GM12878 (cell line): Measurements from ENCODE around the gene ETS1. TPM values are rescaled to one million over a fixed set of nuclear protein-coding genes. Genes with fewer than 3 reads are reported as not detected.

Experiments
- ATAC-seq: fragments of 200-7000 bp; cut with Tn5 transposase; 3 replicates; pipeline ENCODE4 v1.9.1; 2020; ENCODE audit warnings: mild to moderate bottlenecking, moderate library complexity
- BruUV-seq: library from RNA; stranded (reverse); fragments of 400-500 nt; replicated peaks from 2 replicates; lab custom pipeline; 2021; lab: Mats Ljungman, UMichigan
- CTCF ChIA-PET: fragments of 300-600 bp; sonication (Branson Sonifier 250); formaldehyde crosslinking; extraction: SDS; loops from one replicate; lab custom pipeline; 2021; ENCODE audit warnings: inconsistent platforms; lab: Yijun Ruan, JAX
- POLR2A ChIA-PET: fragments of 350-600 bp; formaldehyde crosslinking; extraction: SDS; loops from one replicate; lab custom pipeline; 2021; ENCODE audit warnings: inconsistent platforms; lab: Charles Lee
- RAD21 ChIA-PET: fragments of 300-600 bp; sonication (Branson Sonifier 250); formaldehyde crosslinking; loops from one replicate; lab custom pipeline; 2023; ENCODE audit warnings: antibody characterized with exemption; ENCODE audit not compliant: unreplicated experiment; lab: Charles Lee
- SMC1A ChIA-PET: fragments of 300-600 bp; sonication (Branson Sonifier 250); formaldehyde crosslinking; loops from one replicate; lab custom pipeline; 2023; ENCODE audit not compliant: unreplicated experiment, uncharacterized antibody; lab: Charles Lee
- DNase-seq: peaks from one replicate; pipeline ENCODE4 v3.0.0-alpha.2; 2011; ENCODE audit warnings: low read depth, low spot score
- FAIRE-seq: peaks from 3 replicates; lab custom pipeline; 2011; peaks lifted over from hg19 to GRCh38; lab: Jason Lieb, UNC
- H2AFZ ChIP-seq: 2 replicates; pipeline ENCODE4 v1.6.0; 2011; ENCODE audit warnings: low read depth, low read length, control low read depth; ENCODE audit not compliant: control insufficient read depth
- H3K27ac ChIP-seq: 2 replicates; pipeline ENCODE4 v1.5.1; 2011; ENCODE audit warnings: control low read depth; ENCODE audit not compliant: control insufficient read depth, insufficient read depth
- H3K27me3 ChIP-seq, 2 experiments: replicated peaks in 1 of 2; 2 replicates each; pipeline versions ENCODE4 v1.6.0 to v1.6.1; 2011; ENCODE audit warnings: low read length in 1 of 2; ENCODE audit not compliant: control insufficient read depth in 2 of 2, insufficient read depth in 2 of 2
- H3K36me3 ChIP-seq, 2 experiments: 2 replicates each; pipeline ENCODE4 v1.5.1; 2011; ENCODE audit warnings: low read length in 1 of 2; ENCODE audit not compliant: control insufficient read depth in 2 of 2, insufficient read depth in 2 of 2
- H3K4me1 ChIP-seq: 2 replicates; pipeline ENCODE4 v1.6.1; 2011; ENCODE audit warnings: mild to moderate bottlenecking, low read length, moderate library complexity, mixed read lengths; ENCODE audit not compliant: control insufficient read depth, insufficient read depth
- H3K4me2 ChIP-seq: 2 replicates; pipeline ENCODE4 v1.6.0; 2011; ENCODE audit warnings: control low read depth; ENCODE audit not compliant: control insufficient read depth, insufficient read depth
- H3K4me3 ChIP-seq: fragments of 200-600 bp; sonication (generic); 2 replicates; pipeline ENCODE4 v1.5.1; 2016
- H3K79me2 ChIP-seq: 2 replicates; pipeline ENCODE4 v1.6.0; 2011; ENCODE audit warnings: low read length; ENCODE audit not compliant: control insufficient read depth, insufficient read depth
- H3K9ac ChIP-seq: 2 replicates; pipeline ENCODE4 v1.8.0; 2011; ENCODE audit warnings: low read length, control low read depth, mixed read lengths; ENCODE audit not compliant: control insufficient read depth, insufficient read depth
- H3K9me3 ChIP-seq: replicated peaks from 3 replicates; pipeline ENCODE4 v1.5.1; 2011; ENCODE audit warnings: mild to moderate bottlenecking, low read length; ENCODE audit not compliant: control insufficient read depth, insufficient read depth
- H4K20me1 ChIP-seq: 2 replicates; pipeline ENCODE4 v1.6.0; 2011; ENCODE audit not compliant: control insufficient read depth, insufficient read depth
- CHD2 ChIP-seq: IDR thresholded peaks from 2 replicates; pipeline ENCODE4 v1.6.1; 2011; ENCODE audit warnings: low read depth, low read length, improper control_type of control experiment, borderline replicate concordance
- FOXK2 ChIP-seq: fragments of 450-650 bp; IDR thresholded peaks from 2 replicates; pipeline ENCODE4 v1.6.1; 2017; ENCODE audit warnings: mild to moderate bottlenecking, moderate library complexity
- JUND ChIP-seq: IDR thresholded peaks from 2 replicates; pipeline ENCODE4 v1.6.1; 2012; ENCODE audit warnings: low read depth, mild to moderate bottlenecking, low read length, improper control_type of control experiment, moderate library complexity
- MLLT1 ChIP-seq: fragments of 450-650 bp; IDR thresholded peaks from 2 replicates; pipeline ENCODE4 v1.6.1; 2016; ENCODE audit warnings: mild to moderate bottlenecking
- MYC ChIP-seq: IDR thresholded peaks from 2 replicates; pipeline ENCODE4 v1.6.1; 2011; ENCODE audit warnings: mild to moderate bottlenecking, low read length, moderate library complexity, inconsistent platforms; ENCODE audit not compliant: insufficient read depth, insufficient replicate concordance, insufficient read length, severe bottlenecking
- POLR2A ChIP-seq: IDR thresholded peaks from 2 replicates; pipeline ENCODE4 v1.6.1; 2011; ENCODE audit warnings: low read depth, mild to moderate bottlenecking, low read length
- RAD51 ChIP-seq: fragments of 450-650 bp; IDR thresholded peaks from 2 replicates; pipeline ENCODE4 v1.6.1; 2016; ENCODE audit warnings: moderate library complexity, mild to moderate bottlenecking, inconsistent platforms
- STAT3 ChIP-seq: IDR thresholded peaks from 2 replicates; pipeline ENCODE4 v1.6.1; 2011; ENCODE audit warnings: low read depth, low read length, improper control_type of control experiment
- TBL1XR1 ChIP-seq: IDR thresholded peaks from 2 replicates; pipeline ENCODE4 v1.6.1; 2012; ENCODE audit warnings: low read depth, low read length, improper control_type of control experiment
- ZNF217 ChIP-seq: fragments of 450-650 bp; IDR thresholded peaks from 2 replicates; pipeline ENCODE4 v1.6.1; 2017; ENCODE audit warnings: antibody characterized with exemption, mild to moderate bottlenecking
- WGBS: methylation state at CpG from one replicate; pipeline ENCODE4 v1.1.6; 2016; ENCODE audit warnings: low lambda C conversion rate; ENCODE audit not compliant: insufficient replicate concordance, insufficient coverage; ENCODE audit errors: missing lambda C conversion rate; 5-methylcytosine and 5-hydroxymethylcytosine counted together
- in situ Hi-C: fragments of 300-500 bp; cut with MboI; formaldehyde crosslinking; loops from 9 replicates; pipeline ENCODE4 v1.14.3; 2018; ENCODE audit warnings: mixed read lengths
- intact Hi-C: fragments of 100-400 bp; cut with micrococcal nuclease; formaldehyde crosslinking; loops from one replicate; pipeline ENCODE4 v1.14.2; 2022; ENCODE audit not compliant: unreplicated experiment
- polyA plus RNA-seq, 11 experiments: library from polyadenylated mRNA; depleted of rRNA in 4 of 11; unstranded in 6 of 11; stranded (reverse) in 5 of 11; fragments of >200 nt; fragmentation: Nextera tagmentation in 4 of 11; fragmentation: Illumina TruSeq in 1 of 11; extraction: Ambion mirVana in 4 of 11; extraction: Trizol in 1 of 11; gene quantifications; 1 replicate in 1 of 11; 2 replicates in 10 of 11; pipeline versions ENCODE4 v1.2.1 to v1.2.3, GENCODE V29; 2011 to 2016; ENCODE audit warnings: inconsistent platforms in 2 of 11, missing spikeins in 2 of 11, low read depth in 1 of 11
- total RNA-seq, 4 experiments: library from RNA; depleted of rRNA in 3 of 4; stranded (reverse); fragments of >200 nt in 3 of 4; fragmentation: Illumina TruSeq in 1 of 4; extraction: Trizol in 1 of 4; gene quantifications; 2 replicates each; pipeline versions ENCODE4 v1.2.1 to v1.2.3, GENCODE V29; 2013 to 2021

ETS1 gene
- total and polyA plus RNA-seq, 10 of the 15 experiments (the other 5 are each of a cell fraction or from before 2014, with no cell fraction given), result 12.5 to 112 (median 55.5) TPM

GRCh38 chr11:128422576-128423370, 164.6 kb downstream of the ETS1 start (continued):
- TF ChIP-seq POLR2A (peak; percentile 36; the same call in 1 of the 2 replicates), MLLT1 (0 out of 2 replicates have a peak, but pooled peaks have one; percentile 32), CHD2 (0 out of 2 replicates have a peak, but pooled peaks have one; percentile 21), FOXK2 (no peak)

GRCh38 chr11:128421577-128422330, 165.6 kb downstream of the ETS1 start:
- DNase-seq, result no peak
- Histone ChIP-seq H3K27ac (no peak overlapping the region), H3K4me1 (no peaks in the 10 kb centered on the region), H3K9me3 (no peaks in the 10 kb centered on the region), H3K36me3 (no peaks in the 10 kb centered on the region; a peak in 1 of 4 replicates), H3K79me2 (no peaks in the 10 kb centered on the region), H3K4me2 (no peak overlapping the region), H2AFZ (no peak overlapping the region), H3K9ac (no peak overlapping the region), H3K4me3 (no peak overlapping the region), H4K20me1 (no peaks in the 10 kb centered on the region), H3K27me3 (no peaks in the 10 kb centered on the region)
- 65% methylated on average over 6 of the region's 6 CpGs for WGBS
- in situ Hi-C loops (no loop called here), intact Hi-C loops (no loop called here)
- CTCF ChIA-PET, result interaction anchor here (0.9 kb wide), 1 partner anchor 132 kb away, joined by 3 read pairs; no protein-coding TSS in a partner anchor
- SMC1A ChIA-PET, result interaction anchor here (0.9 to 9.1 kb wide), 9 partner anchors 10 to 102 kb away, joined by 3 to 59 read pairs (median 5); no protein-coding TSS in a partner anchor
- TF ChIP-seq ZNF217, result no peak
- TF ChIP-seq POLR2A, result no peak
- no peak for TF ChIP-seq MYC
- no peak for TF ChIP-seq TBL1XR1
- no peak for TF ChIP-seq JUND
- no peak for TF ChIP-seq STAT3
- no peak for TF ChIP-seq RAD51
- POLR2A ChIA-PET, result interaction anchor here (0.8 to 1.0 kb wide), 2 partner anchors 50 to 101 kb away, joined by 3 read pairs; no protein-coding TSS in a partner anchor
- no peak for FAIRE-seq
- BruUV-seq, result no TSS peak
- RAD21 ChIA-PET, result interaction anchor here (0.8 kb wide), 1 partner anchor 31 kb away, joined by 3 read pairs; no protein-coding TSS in a partner anchor
- ATAC-seq, result peak; percentile 4; the same call in 1 of the 3 replicates
